Suprapubic skin (tissue), 4 donors: ENCODE measurements around the gene TEX53. TPM values are rescaled to one million over a fixed set of nuclear protein-coding genes. Genes with fewer than 3 reads are reported as not detected.

ENCODE experiments used
- DNase-seq, 2 donors: peaks; one replicate each; pipeline ENCODE4 v3.0.0-alpha.2; 2019; ENCODE audit warnings: low spot score in 2 of 2
- H3K27ac ChIP-seq: fragments of 200-600 bp; sonication (generic); one replicate; pipeline ENCODE4 v1.5.1; 2019
- H3K27me3 ChIP-seq: fragments of 200-600 bp; sonication (generic); one replicate; pipeline ENCODE4 v1.5.1; 2019
- H3K36me3 ChIP-seq: fragments of 200-600 bp; sonication (generic); one replicate; pipeline ENCODE4 v1.5.1; 2019
- H3K4me1 ChIP-seq: fragments of 200-600 bp; sonication (generic); one replicate; pipeline ENCODE4 v1.5.1; 2019
- H3K4me3 ChIP-seq: fragments of 200-600 bp; sonication (generic); one replicate; pipeline ENCODE4 v1.5.1; 2019; ENCODE audit warnings: mild to moderate bottlenecking
- H3K9me3 ChIP-seq: fragments of 200-600 bp; sonication (generic); one replicate; pipeline ENCODE4 v1.5.1; 2019
- CTCF ChIP-seq, 2 donors: fragments of 200-600 bp in 1 of 2; fragments of 450-650 bp in 1 of 2; sonication (generic) in 1 of 2; IDR thresholded peaks; one replicate each; pipeline ENCODE4 v1.5.1; 2016 to 2019; ENCODE audit warnings: antibody characterized with exemption in 2 of 2, mild to moderate bottlenecking in 1 of 2, moderate library complexity in 1 of 2
- EP300 ChIP-seq: sonication (generic); formaldehyde crosslinking; IDR thresholded peaks from one replicate; pipeline ENCODE4 v1.6.1; 2017; ENCODE audit warnings: antibody characterized with exemption
- POLR2A ChIP-seq, 2 donors: fragments of 450-650 bp; IDR thresholded peaks; one replicate each; pipeline ENCODE4 v1.6.1; 2017; ENCODE audit warnings: antibody characterized with exemption in 2 of 2, mild to moderate bottlenecking in 2 of 2, moderate library complexity in 2 of 2
- POLR2AphosphoS5 ChIP-seq, 3 donors: sonication (generic); formaldehyde crosslinking; IDR thresholded peaks; one replicate each; pipeline ENCODE4 v1.6.1; 2017; ENCODE audit warnings: antibody characterized with exemption in 3 of 3
- WGBS: methylation state at CpG from one replicate; pipeline ENCODE4 v1.1.5; 2018; 5-methylcytosine and 5-hydroxymethylcytosine counted together
- total RNA-seq, 4 donors: library from RNA; depleted of rRNA; stranded (reverse); fragments of >200 nt; gene quantifications; one replicate each; pipeline ENCODE4 v1.1.0, GENCODE V29; 2016

TEX53 gene
- total RNA-seq, 4 donors from 2014 or later, result not detected

GRCh38 chr9:114613087-114613486 lies 44.5 kb downstream of the TEX53 start:
- Histone ChIP-seq H3K9me3 (no peaks in the 10 kb centered on the region), H3K4me1 (peaks cover 41% of the 10 kb centered on the region)
- WGBS, result 53% methylated on average over 7 of the region's 7 CpGs

GRCh38 chr9:114612272-114612923 lies 45.2 kb downstream of the TEX53 start:
- Histone ChIP-seq H3K4me1 (peaks cover 41% of the 10 kb centered on the region), H3K4me3 (peak overlapping the region; percentile 73), H3K9me3 (no peaks in the 10 kb centered on the region), H3K27ac (peak overlapping the region; percentile 88), H3K27me3 (no peaks in the 10 kb centered on the region), H3K36me3 (no peaks in the 10 kb centered on the region)
- TF ChIP-seq POLR2A (IDR thresholded peaks at IDR 0.05) (no peak), POLR2AphosphoS5 (IDR thresholded peaks at IDR 0.05) (no peak), EP300 (no peak)
- no peak for DNase-seq
- WGBS, result 34% methylated on average over 4 of the region's 4 CpGs

More at GRCh38 chr9:114613087-114613486, 44.5 kb downstream of the TEX53 start:
- no peak for TF ChIP-seq POLR2AphosphoS5 (IDR thresholded peaks at IDR 0.05)
- Histone ChIP-seq H3K4me3 (no peak overlapping the region), H3K27ac (no peak overlapping the region), H3K27me3 (no peaks in the 10 kb centered on the region), H3K36me3 (no peaks in the 10 kb centered on the region)
- no peak for DNase-seq

- peak in 1 of 2 donors; percentile 75 for DNase-seq
- Histone ChIP-seq H3K4me1 (peaks cover 34% of the 10 kb centered on the region), H3K27me3 (no peaks in the 10 kb centered on the region), H3K4me3 (peak overlapping the region; percentile 73), H3K9me3 (no peaks in the 10 kb centered on the region), H3K36me3 (no peaks in the 10 kb centered on the region), H3K27ac (peak overlapping the region; percentile 88)
- TF ChIP-seq EP300 (no peak), POLR2A (IDR thresholded peaks at IDR 0.05) (no peak), POLR2AphosphoS5 (IDR thresholded peaks at IDR 0.05) (no peak), CTCF (IDR thresholded peaks at IDR 0.05) (no peak)
- 10% methylated on average over 25 of the region's 58 CpGs for WGBS
Measured at GRCh38 chr9:114611516-114612271, 45.9 kb downstream of the TEX53 start.

- no peak for DNase-seq
- H3K4me1 ChIP-seq, result peaks cover 25% of the 10 kb centered on the region
Measured at GRCh38 chr9:114608525-114608796, 49.1 kb downstream of the TEX53 start.

GRCh38 chr9:114607671-114608524 lies 49.7 kb downstream of the TEX53 start:
- Histone ChIP-seq H3K36me3 (no peaks in the 10 kb centered on the region), H3K27ac (no peak overlapping the region), H3K9me3 (no peaks in the 10 kb centered on the region), H3K27me3 (no peaks in the 10 kb centered on the region), H3K4me1 (peaks cover 20% of the 10 kb centered on the region), H3K4me3 (no peak overlapping the region)
- WGBS, result 85% methylated on average over 6 of the region's 6 CpGs
- TF ChIP-seq POLR2AphosphoS5 (IDR thresholded peaks at IDR 0.05), result no peak
- TF ChIP-seq EP300, result no peak
- DNase-seq, result no peak

More at GRCh38 chr9:114608525-114608796, 49.1 kb downstream of the TEX53 start:
- Histone ChIP-seq H3K9me3 (no peaks in the 10 kb centered on the region), H3K36me3 (no peaks in the 10 kb centered on the region), H3K27me3 (no peaks in the 10 kb centered on the region), H3K4me3 (no peak overlapping the region), H3K27ac (no peak overlapping the region)
- 85% methylated on average over 2 of the region's 2 CpGs for WGBS
- TF ChIP-seq CTCF (IDR thresholded peaks at IDR 0.05) (no peak), POLR2A (IDR thresholded peaks at IDR 0.05) (no peak), POLR2AphosphoS5 (IDR thresholded peaks at IDR 0.05) (no peak), EP300 (no peak)

GRCh38 chr9:114606597-114607207 lies 50.9 kb downstream of the TEX53 start:
- H3K9me3 ChIP-seq, result peaks cover 6% of the 10 kb centered on the region
- TF ChIP-seq POLR2A (IDR thresholded peaks at IDR 0.05) (no peak), CTCF (IDR thresholded peaks at IDR 0.05) (no peak), POLR2AphosphoS5 (IDR thresholded peaks at IDR 0.05) (no peak), EP300 (no peak)
- no peak for DNase-seq
- H3K27ac ChIP-seq, result no peak overlapping the region
- peaks cover 3% of the 10 kb centered on the region for H3K36me3 ChIP-seq
- no peak overlapping the region for H3K4me3 ChIP-seq
- no peaks in the 10 kb centered on the region for H3K27me3 ChIP-seq
- peaks cover 8% of the 10 kb centered on the region for H3K4me1 ChIP-seq
